Astrocyte (in vitro differentiated cells and primary cell): ENCODE measurements around the gene ARRB1.
"Not testable (repeated sequence)": the region's sequence is repeated elsewhere in the genome, so short reads cannot be mapped to it uniquely, and the experiment has no call there.

ENCODE experiments used
- CTCF ChIP-seq: IDR thresholded peaks from 2 replicates; pipeline ENCODE4 v1.5.1; 2011; ENCODE audit warnings: low read depth, mild to moderate bottlenecking, inconsistent platforms, low read length, moderate library complexity; ENCODE audit not compliant: insufficient read depth
- EZH2 ChIP-seq: IDR thresholded peaks from 2 replicates; pipeline ENCODE4 v1.6.1; 2012; ENCODE audit warnings: mild to moderate bottlenecking, low read length, inconsistent platforms; ENCODE audit not compliant: insufficient read depth

GRCh38 chr11:75331304-75331703 is 20.2 kb downstream of the ARRB1 start:
- not testable (repeated sequence) for TF ChIP-seq CTCF, EZH2
